H1 (cell line): Measurements from ENCODE around the gene CAV3. TPM values are rescaled to one million over a fixed set of nuclear protein-coding genes. Genes with fewer than 3 reads are reported as not detected.

Experiments used
- CTBP2 ChIP-seq: IDR thresholded peaks from 2 replicates; pipeline ENCODE4 v1.7.0; 2011; ENCODE audit warnings: borderline replicate concordance, mild to moderate bottlenecking, moderate library complexity, mixed read lengths, low read length; ENCODE audit not compliant: insufficient read depth, insufficient read length
- EGR1 ChIP-seq: IDR thresholded peaks from 2 replicates; pipeline ENCODE4 v1.6.1; 2011; ENCODE audit warnings: low read depth, low read length, borderline replicate concordance
- EP300 ChIP-seq, 2 experiments: IDR thresholded peaks; 1 replicate in 1 of 2; 2 replicates in 1 of 2; pipeline ENCODE4 v1.6.1; 2011 to 2012; ENCODE audit warnings: low read depth in 2 of 2, low read length in 2 of 2, mild to moderate bottlenecking in 2 of 2, borderline replicate concordance in 1 of 2, inconsistent platforms in 1 of 2, moderate library complexity in 1 of 2
- FOSL1 ChIP-seq: IDR thresholded peaks from 2 replicates; pipeline ENCODE4 v1.6.1; 2011; ENCODE audit warnings: mild to moderate bottlenecking, low read depth, low read length, moderate library complexity; ENCODE audit not compliant: insufficient read depth
- GABPA ChIP-seq: IDR thresholded peaks from 2 replicates; pipeline ENCODE4 v1.6.1; 2011; ENCODE audit warnings: mild to moderate bottlenecking, low read length, moderate library complexity, borderline replicate concordance; ENCODE audit not compliant: insufficient read depth
- HDAC2 ChIP-seq, 2 experiments: fragments of 300-600 bp in 1 of 2; sonication (generic) in 1 of 2; IDR thresholded peaks; 2 replicates each; pipeline ENCODE4 v1.6.1; 2011 to 2012; ENCODE audit warnings: low read depth in 2 of 2, low read length in 2 of 2, mild to moderate bottlenecking in 2 of 2, moderate library complexity in 2 of 2, borderline replicate concordance in 1 of 2, inconsistent platforms in 1 of 2
- HDAC6 ChIP-seq: IDR thresholded peaks from one replicate; pipeline ENCODE4 v1.7.1; 2012; ENCODE audit warnings: low read depth, mild to moderate bottlenecking, inconsistent platforms, low read length, moderate library complexity
- JUND ChIP-seq: IDR thresholded peaks from 2 replicates; pipeline ENCODE4 v1.6.1; 2011; ENCODE audit warnings: mild to moderate bottlenecking, improper control_type of control experiment, low read length
- MAFK ChIP-seq: IDR thresholded peaks from 2 replicates; pipeline ENCODE4 v1.6.1; 2012; ENCODE audit warnings: low read depth, mild to moderate bottlenecking, improper control_type of control experiment, low read length
- NANOG ChIP-seq: IDR thresholded peaks from 2 replicates; pipeline ENCODE4 v1.6.1; 2011; ENCODE audit warnings: low read length, low read depth, mild to moderate bottlenecking, inconsistent platforms; ENCODE audit not compliant: insufficient read depth, poor library complexity, severe bottlenecking
- NRF1 ChIP-seq: IDR thresholded peaks from 2 replicates; pipeline ENCODE4 v1.6.1; 2011; ENCODE audit warnings: mild to moderate bottlenecking, low read depth, low read length, improper control_type of control experiment
- POLR2AphosphoS5 ChIP-seq: IDR thresholded peaks from 2 replicates; pipeline ENCODE4 v1.6.1; 2011; ENCODE audit warnings: low read depth, low read length
- RBBP5 ChIP-seq: IDR thresholded peaks from 2 replicates; pipeline ENCODE4 v1.7.1; 2012; ENCODE audit warnings: low read depth, mild to moderate bottlenecking, inconsistent platforms, low read length, moderate library complexity, borderline replicate concordance
- RNF2 ChIP-seq: fragments of 200-900, 300-1000 bp; sonication (generic); IDR thresholded peaks from 2 replicates; pipeline ENCODE4 v1.7.1; 2016; ENCODE audit warnings: borderline replicate concordance, low read depth, mild to moderate bottlenecking, antibody characterized with exemption, low read length; ENCODE audit not compliant: poor library complexity, severe bottlenecking; ENCODE audit errors: missing control alignments
- RXRA ChIP-seq: IDR thresholded peaks from 2 replicates; pipeline ENCODE4 v1.6.1; 2011; ENCODE audit warnings: low read depth, mild to moderate bottlenecking, low read length, moderate library complexity; ENCODE audit not compliant: insufficient read depth
- SIX5 ChIP-seq: IDR thresholded peaks from 2 replicates; pipeline ENCODE4 v1.6.1; 2011; ENCODE audit warnings: mild to moderate bottlenecking, low read depth, low read length
- SP2 ChIP-seq: IDR thresholded peaks from 2 replicates; pipeline ENCODE4 v1.6.1; 2012; ENCODE audit warnings: mild to moderate bottlenecking, low read length, inconsistent platforms
- SP4 ChIP-seq: IDR thresholded peaks from 2 replicates; pipeline ENCODE4 v1.6.1; 2012; ENCODE audit warnings: low read length, inconsistent platforms
- TAF1 ChIP-seq: IDR thresholded peaks from 2 replicates; pipeline ENCODE4 v1.6.1; 2011; ENCODE audit warnings: mild to moderate bottlenecking, low read depth, low read length
- TEAD4 ChIP-seq: IDR thresholded peaks from 2 replicates; pipeline ENCODE4 v1.6.1; 2012; ENCODE audit warnings: low read depth, low read length, inconsistent platforms, mixed read lengths
- polyA plus RNA-seq, 7 experiments: library from polyadenylated mRNA; depleted of rRNA in 3 of 7; stranded (reverse) in 5 of 7; unstranded in 2 of 7; fragments of >200 nt in 5 of 7; fragments of 200-250 nt in 2 of 7; gene quantifications; 1 replicate in 5 of 7; 2 replicates in 1 of 7; 4 replicates in 1 of 7; pipeline versions ENCODE4 v1.2.1 to v1.2.3, GENCODE V29; 2011 to 2013; ENCODE audit warnings: missing spikeins in 2 of 7, mixed read lengths in 2 of 7
- total RNA-seq: library from RNA; stranded (reverse); fragmentation: NEBNext Ultra II Directional; extraction: Animal tissue kit (Norgen Biotek cat#: 25700); gene quantifications from 2 replicates; pipeline ENCODE4 v1.2.1, GENCODE V29; 2021

CAV3 gene
- total and polyA plus RNA-seq, 2 of the 8 experiments (the other 6 are each of a cell fraction or from before 2014, with no cell fraction given), result not detected

DNA sequence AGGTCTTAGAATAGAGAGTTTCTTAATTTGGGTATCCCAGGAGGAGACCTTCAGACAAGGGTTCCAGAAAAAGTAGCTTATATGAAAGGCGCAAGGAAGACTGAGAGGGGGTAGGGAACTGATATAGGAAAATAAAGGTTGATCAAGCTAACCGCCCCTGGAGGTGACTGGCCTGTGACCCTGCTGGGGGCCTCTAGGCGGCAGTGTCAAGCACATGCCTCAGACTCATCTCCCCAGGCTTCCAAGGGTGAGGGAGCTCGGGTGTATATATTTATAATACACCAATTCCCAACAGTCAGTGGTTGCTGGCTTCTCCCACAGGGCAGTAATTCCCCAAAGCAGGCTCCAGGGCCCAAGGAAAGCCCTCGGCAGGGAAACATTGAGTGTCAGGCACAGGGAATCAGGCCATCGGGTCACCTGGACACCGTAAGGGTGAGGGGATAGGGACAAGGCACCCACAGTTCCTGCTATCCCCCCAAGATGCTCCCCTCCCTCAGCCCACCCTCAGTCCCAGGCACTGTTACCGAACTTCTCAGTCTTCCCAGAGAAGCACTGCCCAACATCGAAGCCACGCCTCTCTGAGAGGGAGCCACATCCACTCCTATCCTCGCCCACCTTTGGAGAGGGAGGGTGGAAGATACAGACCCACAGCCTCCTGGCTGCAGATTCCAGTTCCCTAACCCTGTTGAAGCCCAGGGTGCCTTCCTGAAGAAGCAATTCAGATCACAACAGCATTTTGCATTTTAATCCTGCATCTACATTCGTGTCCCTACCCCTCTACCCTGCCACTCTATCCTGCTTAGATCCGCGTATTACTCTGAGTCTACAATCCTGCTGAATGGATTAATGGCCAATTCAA is 19.5 kb upstream of the CAV3 start (continued):
- TF ChIP-seq EGR1, result peak; percentile 83
- TF ChIP-seq NANOG, result peak; percentile 46
- no peak for TF ChIP-seq GABPA
- no peak for TF ChIP-seq RBBP5
- TF ChIP-seq TEAD4, result peak; percentile 74
- TF ChIP-seq HDAC6, result peak; percentile 92
- no peak for TF ChIP-seq SIX5
- no peak for TF ChIP-seq SP4
- no peak for TF ChIP-seq HDAC2 (IDR thresholded peaks at IDR 0.05; ENCODE audit: borderline replicate concordance in 1 of 2, low read depth in 2 of 2, low read length in 2 of 2)
- TF ChIP-seq FOSL1, result no peak
- TF ChIP-seq RNF2, result no peak
- TF ChIP-seq JUND, result no peak
- no peak for TF ChIP-seq TAF1
- TF ChIP-seq NRF1, result no peak
- TF ChIP-seq EP300 (IDR thresholded peaks at IDR 0.05; ENCODE audit: borderline replicate concordance in 1 of 2, low read depth in 2 of 2, low read length in 2 of 2), result no peak
- peak; percentile 100 for TF ChIP-seq POLR2AphosphoS5
- no peak for TF ChIP-seq MAFK
- TF ChIP-seq CTBP2, result no peak
- TF ChIP-seq RXRA, result 0 out of 2 replicates have a peak, but pooled peaks have one; percentile 8
- no peak for TF ChIP-seq SP2
